ENCODE measurements around the gene MTG1.

MTG1 gene

DNA sequence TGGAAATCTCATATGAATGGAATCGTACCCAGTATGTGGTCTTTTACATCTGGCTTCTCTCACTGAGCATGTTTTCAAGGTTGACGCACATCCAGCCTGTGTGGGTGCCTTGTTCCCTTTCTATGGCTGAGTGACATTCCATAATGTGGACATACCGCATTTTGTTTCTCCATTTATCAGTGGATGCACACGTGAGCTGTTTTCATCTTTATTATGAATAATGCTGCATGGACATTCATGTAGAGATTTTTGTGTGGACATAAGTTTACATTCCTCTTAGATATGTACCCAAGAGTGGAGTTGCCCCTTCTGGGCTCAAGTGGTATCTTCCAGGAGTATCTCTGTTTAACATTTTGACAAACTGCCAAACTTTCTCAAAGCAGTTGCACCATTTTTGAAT is 58.5 kb downstream of the MTG1 start:
- TF ChIP-seq, protein P1, sequence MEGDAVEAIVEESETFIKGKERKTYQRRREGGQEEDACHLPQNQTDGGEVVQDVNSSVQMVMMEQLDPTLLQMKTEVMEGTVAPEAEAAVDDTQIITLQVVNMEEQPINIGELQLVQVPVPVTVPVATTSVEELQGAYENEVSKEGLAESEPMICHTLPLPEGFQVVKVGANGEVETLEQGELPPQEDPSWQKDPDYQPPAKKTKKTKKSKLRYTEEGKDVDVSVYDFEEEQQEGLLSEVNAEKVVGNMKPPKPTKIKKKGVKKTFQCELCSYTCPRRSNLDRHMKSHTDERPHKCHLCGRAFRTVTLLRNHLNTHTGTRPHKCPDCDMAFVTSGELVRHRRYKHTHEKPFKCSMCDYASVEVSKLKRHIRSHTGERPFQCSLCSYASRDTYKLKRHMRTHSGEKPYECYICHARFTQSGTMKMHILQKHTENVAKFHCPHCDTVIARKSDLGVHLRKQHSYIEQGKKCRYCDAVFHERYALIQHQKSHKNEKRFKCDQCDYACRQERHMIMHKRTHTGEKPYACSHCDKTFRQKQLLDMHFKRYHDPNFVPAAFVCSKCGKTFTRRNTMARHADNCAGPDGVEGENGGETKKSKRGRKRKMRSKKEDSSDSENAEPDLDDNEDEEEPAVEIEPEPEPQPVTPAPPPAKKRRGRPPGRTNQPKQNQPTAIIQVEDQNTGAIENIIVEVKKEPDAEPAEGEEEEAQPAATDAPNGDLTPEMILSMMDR (IDR thresholded peaks at IDR 0.05; ENCODE audit: control extremely low read depth, extremely low read depth, low read depth, missing control alignments) = no peak
- ChIA-PET CTCF (interaction anchor here (1.2 to 1.3 kb wide), 2 partner anchors 14 to 124 kb away, joined by 3 to 6 read pairs; no protein-coding TSS in a partner anchor), POLR2A (no interaction called here)
- DNase-seq (ENCODE audit: extremely low spot score) = no peak

DNA sequence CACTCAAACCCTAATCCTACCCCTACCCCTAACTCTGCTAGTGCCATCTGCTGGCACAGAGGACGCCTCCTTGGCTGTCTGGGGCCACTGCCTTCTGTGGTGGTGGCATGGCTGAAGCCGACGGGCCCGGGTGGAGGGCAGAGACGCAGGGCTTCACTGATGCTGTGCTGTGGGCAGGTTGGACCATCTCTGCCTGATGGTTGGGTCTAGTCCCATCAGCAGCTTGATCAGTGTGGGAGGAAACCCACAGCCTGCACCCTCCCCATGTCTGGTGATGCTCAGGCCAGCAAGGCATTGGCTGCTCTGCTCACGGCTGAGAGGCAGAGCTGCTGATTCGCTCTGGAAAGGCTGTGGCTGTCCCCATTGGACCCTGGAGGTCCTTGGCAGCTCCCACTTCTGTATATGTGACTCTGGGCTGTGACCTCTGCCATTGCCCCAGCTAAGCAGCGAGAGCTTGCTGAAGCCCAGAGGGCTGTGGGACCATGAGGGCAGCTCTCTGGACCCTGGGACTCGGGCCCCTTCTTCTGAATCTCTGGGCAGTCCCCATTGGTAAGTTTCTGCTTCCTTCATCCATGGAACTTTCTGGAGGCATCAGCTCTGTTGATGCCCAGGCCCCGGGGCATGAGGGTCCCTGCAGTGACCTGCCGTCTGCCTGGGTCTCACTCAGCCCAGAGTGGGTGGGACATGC is 59.7 kb downstream of the MTG1 start, which contains the start of gene SCART1:
Gene SCART1 (plus strand): TSS at position 430 of the 688 bp plus-strand sequence. CDS start 53 bp downstream, at position 483.
- ChIA-PET CTCF (interaction anchor here (1.2 kb wide), 1 partner anchor 125 kb away, joined by 3 read pairs; no protein-coding TSS in a partner anchor), POLR2A (no interaction called here)
- TF ChIP-seq, protein P1 (IDR thresholded peaks at IDR 0.05; ENCODE audit: control extremely low read depth, extremely low read depth, low read depth, missing control alignments) = no peak
- DNase-seq (ENCODE audit: extremely low spot score) = no peak

DNA sequence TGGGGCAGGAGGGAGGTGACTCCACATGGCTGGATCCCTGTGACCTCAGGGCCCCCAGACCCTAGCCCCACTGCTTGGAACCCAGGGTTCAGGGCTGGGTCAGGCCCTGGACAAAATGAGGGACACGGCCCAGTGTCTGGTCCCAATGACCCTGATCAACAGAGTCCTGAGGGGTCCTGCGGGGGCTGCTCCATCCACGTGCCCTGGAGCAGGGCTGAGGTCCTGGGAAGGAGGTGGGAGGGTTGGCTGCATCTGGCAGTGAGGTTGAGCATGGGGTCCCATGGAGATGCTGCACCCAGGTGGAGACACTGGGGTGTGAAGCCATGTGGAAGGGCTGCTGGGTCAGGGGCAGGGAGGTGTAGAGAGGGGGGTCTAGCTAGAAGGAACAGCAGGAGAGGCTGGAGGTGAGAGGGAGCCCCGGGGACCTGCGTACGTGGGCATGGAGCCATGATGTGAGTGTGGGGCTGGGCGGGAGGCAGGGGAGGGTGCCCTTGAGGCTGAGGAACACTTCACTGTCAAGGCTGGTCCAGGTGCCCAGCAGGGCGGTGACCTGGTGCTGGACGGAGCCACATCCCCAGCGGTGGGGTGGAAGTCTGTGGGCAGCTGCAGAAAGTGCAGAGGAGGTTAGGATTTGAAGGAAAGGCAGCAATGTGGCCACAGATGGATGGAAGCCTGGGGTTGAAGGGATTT is 60.4 kb downstream of the MTG1 start:
- POLR2A ChIA-PET = no interaction called here
- TF ChIP-seq, protein P1 (IDR thresholded peaks at IDR 0.05; ENCODE audit: control extremely low read depth, extremely low read depth, low read depth, missing control alignments) = no peak
- DNase-seq (ENCODE audit: extremely low spot score) = no peak
- CTCF ChIA-PET = interaction anchor here (0.9 kb wide), 1 partner anchor 16 kb away, joined by 3 read pairs; no protein-coding TSS in a partner anchor

DNA sequence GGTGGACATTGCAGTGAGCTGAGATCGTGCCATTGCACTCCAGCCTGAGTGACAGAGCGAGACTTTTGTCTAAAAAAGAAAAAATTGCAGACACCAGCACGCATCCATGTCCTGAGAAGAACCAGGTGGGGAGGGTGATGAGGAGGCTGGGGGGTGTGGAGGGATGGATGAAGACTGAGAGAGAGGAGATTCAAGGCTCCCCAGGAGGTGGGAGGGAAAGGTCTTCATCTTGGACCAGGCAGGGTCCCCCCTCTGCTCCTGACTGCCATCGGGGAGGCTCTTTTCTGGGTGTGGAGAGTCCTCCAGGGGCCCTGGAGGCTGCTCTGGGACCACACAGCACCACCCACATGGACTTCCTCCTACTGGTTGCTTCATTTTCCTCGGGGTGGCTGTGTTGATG is 61.2 kb downstream of the MTG1 start:
- ChIA-PET CTCF (interaction anchor here (0.9 kb wide), 1 partner anchor 16 kb away, joined by 3 read pairs; no protein-coding TSS in a partner anchor), POLR2A (no interaction called here)
- TF ChIP-seq, protein P1 (IDR thresholded peaks at IDR 0.05; ENCODE audit: control extremely low read depth, extremely low read depth, low read depth, missing control alignments) = no peak
- no peak for DNase-seq (ENCODE audit: extremely low spot score)

DNA sequence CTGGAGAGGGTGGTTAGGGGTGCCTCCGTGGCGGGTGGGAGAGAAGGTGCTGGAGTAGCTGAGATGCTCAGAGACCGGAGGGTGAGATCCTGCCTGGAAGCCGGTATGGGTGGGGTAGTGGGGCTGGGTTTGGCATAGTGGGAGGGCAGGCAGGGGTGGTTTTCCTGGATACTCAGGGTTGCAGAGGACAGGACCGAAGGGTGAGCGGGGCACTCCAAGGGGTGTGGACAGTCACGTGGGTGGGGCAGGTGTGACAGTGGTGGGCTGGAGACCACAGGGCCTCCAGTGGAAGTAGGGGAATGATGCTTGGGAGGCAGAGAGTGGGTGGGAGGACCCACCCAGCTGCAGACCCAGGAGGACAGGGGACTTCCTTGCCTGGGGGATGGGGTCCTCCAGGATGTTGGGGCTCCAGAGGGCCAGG is 61.7 kb downstream of the MTG1 start:
- ChIA-PET POLR2A (no interaction called here), CTCF (no interaction called here)
- TF ChIP-seq, protein P1 (IDR thresholded peaks at IDR 0.05; ENCODE audit: control extremely low read depth, extremely low read depth, low read depth, missing control alignments) = no peak
- no peak for DNase-seq (ENCODE audit: extremely low spot score)

DNA sequence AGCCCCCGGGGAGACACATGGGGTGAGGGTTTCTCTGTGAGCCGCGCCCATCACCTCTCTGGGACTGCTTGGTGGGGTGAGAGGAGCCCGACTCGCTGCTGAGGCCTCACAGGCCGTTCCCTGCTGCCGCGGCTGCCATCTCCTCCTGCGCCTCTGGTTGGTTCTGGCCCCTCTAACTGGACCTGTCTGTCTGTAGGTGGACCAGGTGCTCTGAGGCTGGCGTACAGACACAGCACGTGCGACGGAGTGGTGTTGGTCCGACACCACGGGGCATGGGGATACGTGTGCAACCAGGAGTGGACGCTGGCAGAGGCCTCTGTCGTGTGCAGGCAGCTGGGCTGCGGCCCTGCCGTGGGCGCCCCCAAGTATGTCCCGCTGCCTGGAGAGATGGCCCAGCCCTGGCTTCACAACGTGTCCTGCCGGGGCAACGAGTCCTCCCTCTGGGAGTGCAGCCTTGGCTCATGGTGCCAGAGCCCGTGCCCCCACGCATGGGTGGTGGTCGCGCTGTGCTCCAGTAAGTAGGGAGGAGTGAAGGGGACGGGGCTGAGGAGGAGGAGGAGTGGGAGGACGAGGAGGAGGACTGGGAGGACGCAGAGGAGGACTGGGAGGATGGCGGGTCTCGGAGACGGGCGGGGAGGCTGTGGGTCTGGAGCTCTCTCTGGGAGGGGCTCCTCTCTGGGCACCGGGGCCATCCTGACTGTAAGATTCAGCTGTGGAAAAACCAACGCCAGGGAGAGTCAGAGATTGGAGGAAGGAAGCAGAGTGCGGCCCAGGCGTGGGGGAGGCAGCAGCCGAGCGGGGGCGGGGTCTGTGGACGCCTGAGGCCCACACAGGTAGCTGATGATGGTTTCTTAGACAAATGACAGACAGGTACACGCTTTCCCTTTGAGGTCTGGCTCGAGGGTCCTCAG is 62.3 kb downstream of the MTG1 start:
- POLR2A ChIA-PET = no interaction called here
- TF ChIP-seq, protein P1 (IDR thresholded peaks at IDR 0.05; ENCODE audit: control extremely low read depth, extremely low read depth, low read depth, missing control alignments) = no peak
- DNase-seq (ENCODE audit: extremely low spot score) = no peak
- CTCF ChIA-PET = no interaction called here

All from GM10248 (cell line).